Upper lobe of left lung (tissue), 6 donors: ENCODE results near the gene ASIC4. TPM values are rescaled to one million over a fixed set of nuclear protein-coding genes. Genes with fewer than 3 reads are reported as not detected.

Experiments used
- ATAC-seq, 2 donors: fragments of 200-7000 bp; cut with Tn5 transposase; one replicate each; pipeline ENCODE4 v1.9.1; 2022; ENCODE audit warnings: mild to moderate bottlenecking in 2 of 2, moderate library complexity in 2 of 2; ENCODE audit not compliant: low FRiP score in 2 of 2
- DNase-seq, 2 donors: peaks; one replicate each; pipeline ENCODE4 v3.0.0-alpha.2; 2019 to 2020
- H3K27ac ChIP-seq, 4 donors: fragments of 200-600 bp; sonication (generic); one replicate each; pipeline ENCODE4 v1.5.1; 2016 to 2019
- H3K27me3 ChIP-seq, 4 donors: fragments of 200-600 bp; sonication (generic); one replicate each; pipeline ENCODE4 v1.5.1; 2017 to 2019
- H3K36me3 ChIP-seq, 4 donors: fragments of 200-600 bp; sonication (generic); one replicate each; pipeline ENCODE4 v1.5.1; 2016 to 2019
- H3K4me1 ChIP-seq, 4 donors: fragments of 200-600 bp; sonication (generic); one replicate each; pipeline ENCODE4 v1.5.1; 2018 to 2019
- H3K4me3 ChIP-seq, 4 donors: fragments of 200-600 bp; sonication (generic); one replicate each; pipeline ENCODE4 v1.5.1; 2017 to 2019; ENCODE audit warnings: mild to moderate bottlenecking in 2 of 4, moderate library complexity in 1 of 4
- H3K9me3 ChIP-seq, 4 donors: fragments of 200-600 bp; sonication (generic); one replicate each; pipeline ENCODE4 v1.5.1; 2018 to 2019
- CTCF ChIP-seq, 6 experiments: fragments of 450-650 bp in 4 of 6; fragments of 200-600 bp in 2 of 6; sonication (generic) in 2 of 6; IDR thresholded peaks; one replicate each; pipeline ENCODE4 v1.5.1; 2016 to 2019; ENCODE audit warnings: antibody characterized with exemption in 6 of 6
- EP300 ChIP-seq, 4 donors: sonication (generic); formaldehyde crosslinking; IDR thresholded peaks; one replicate each; pipeline ENCODE4 v1.5.1; 2017; ENCODE audit warnings: antibody characterized with exemption in 4 of 4, control low read depth in 2 of 4
- POLR2A ChIP-seq, 4 donors: fragments of 450-650 bp; IDR thresholded peaks; one replicate each; pipeline ENCODE4 v1.5.1; 2016 to 2017; ENCODE audit warnings: antibody characterized with exemption in 4 of 4, mild to moderate bottlenecking in 2 of 4
- POLR2AphosphoS5 ChIP-seq, 2 donors: sonication (generic); formaldehyde crosslinking; IDR thresholded peaks; one replicate each; pipeline ENCODE4 v1.5.1; 2017; ENCODE audit warnings: antibody characterized with exemption in 2 of 2
- WGBS, 2 donors: methylation state at CpG; one replicate each; pipeline ENCODE4 v1.1.5; 2017 to 2018; 5-methylcytosine and 5-hydroxymethylcytosine counted together
- total RNA-seq, 6 donors: library from RNA; depleted of rRNA in 4 of 6; stranded (reverse); fragments of >200 nt in 4 of 6; gene quantifications; one replicate each; pipeline versions ENCODE4 v1.1.0 to v1.2.1, GENCODE V29; 2016 to 2021
- donor health status: DM: no; HTN: no; CAD: no; lungs with moderate emphysema.
- donor health status: DM: no; HTN: yes; CAD: no; lungs with severe emphysema.

ASIC4 gene
- total RNA-seq, 6 donors from 2014 or later: 0.20 to 0.34 (median 0.29) TPM; not detected in 3

- DNase-seq (no peak), ATAC-seq (no peak)
- Histone ChIP-seq H3K36me3 (no peaks in the 10 kb centered on the region), H3K9me3 (no peaks in the 10 kb centered on the region), H3K27ac (no peak overlapping the region), H3K4me1 (peaks cover 22 to 33% (median 24%) of the 10 kb centered on the region in 4 donors), H3K4me3 (no peak overlapping the region), H3K27me3 (peaks cover 0 to 52% (median 25%) of the 10 kb centered on the region in 4 donors)
- 24 to 25% methylated on average over 12 to 16 of the region's 16 CpGs for WGBS, 2 donors
- no peak for TF ChIP-seq EP300 (IDR thresholded peaks at IDR 0.05)
- TF ChIP-seq POLR2A (IDR thresholded peaks at IDR 0.05): no peak
- no peak for TF ChIP-seq POLR2AphosphoS5 (IDR thresholded peaks at IDR 0.05)
- TF ChIP-seq CTCF (IDR thresholded peaks at IDR 0.05): no peak
These were observed 1.6 kb upstream of the ASIC4 start for GRCh38 chr2:219512524-219513216.

- ATAC-seq: no peak
- TF ChIP-seq POLR2A (IDR thresholded peaks at IDR 0.05): no peak
- Histone ChIP-seq H3K9me3 (no peaks in the 10 kb centered on the region), H3K27ac (no peak overlapping the region), H3K4me1 (peaks cover 22 to 29% (median 24%) of the 10 kb centered on the region in 4 donors), H3K27me3 (peaks cover 0 to 51% (median 25%) of the 10 kb centered on the region in 4 donors), H3K36me3 (no peaks in the 10 kb centered on the region), H3K4me3 (no peak overlapping the region)
- DNase-seq: no peak
- WGBS, 2 donors: 2 to 21% methylated on average over 3 to 4 of the region's 4 CpGs
These were observed 495 bp upstream of the ASIC4 start for GRCh38 chr2:219513787-219514186.

- no peak overlapping the region for H3K27ac ChIP-seq
- ATAC-seq: no peak
- 73 to 75% methylated on average over 4 to 21 of the region's 21 CpGs for WGBS, 2 donors
These were observed 554 bp downstream of the ASIC4 start for GRCh38 chr2:219514836-219515235.

GRCh38 chr2:219515874-219516629 is 1.8 kb downstream of the ASIC4 start:
- H3K36me3 ChIP-seq: no peaks in the 10 kb centered on the region
- DNase-seq: no peak
- H3K4me3 ChIP-seq: no peak overlapping the region
- no peak for TF ChIP-seq POLR2A (IDR thresholded peaks at IDR 0.05)
- TF ChIP-seq CTCF (IDR thresholded peaks at IDR 0.05): no peak
- TF ChIP-seq EP300 (IDR thresholded peaks at IDR 0.05): no peak
- no peak for TF ChIP-seq POLR2AphosphoS5 (IDR thresholded peaks at IDR 0.05)
- H3K4me1 ChIP-seq: peaks cover 7 to 10% (median 8%) of the 10 kb centered on the region in 4 donors
- H3K27ac ChIP-seq: no peak overlapping the region
- no peaks in the 10 kb centered on the region for H3K9me3 ChIP-seq
- no peak for ATAC-seq
- WGBS, 2 donors: 62 to 66% methylated on average over 13 to 17 of the region's 17 CpGs
- H3K27me3 ChIP-seq: peaks cover 0 to 39% (median 17%) of the 10 kb centered on the region in 4 donors

More at GRCh38 chr2:219514836-219515235, 554 bp downstream of the ASIC4 start:
- H3K4me3 ChIP-seq: no peak overlapping the region
- H3K27me3 ChIP-seq: peaks cover 0 to 45% (median 23%) of the 10 kb centered on the region in 4 donors
- H3K9me3 ChIP-seq: no peaks in the 10 kb centered on the region
- DNase-seq: no peak
- no peaks in the 10 kb centered on the region for H3K36me3 ChIP-seq
- H3K4me1 ChIP-seq: peaks cover 11 to 19% (median 16%) of the 10 kb centered on the region in 4 donors
- no peak for TF ChIP-seq CTCF (IDR thresholded peaks at IDR 0.05)

GRCh38 chr2:219516888-219517287 is 2.6 kb downstream of the ASIC4 start:
- no peak for ATAC-seq
- H3K27ac ChIP-seq: no peak overlapping the region
- no peak for TF ChIP-seq EP300 (IDR thresholded peaks at IDR 0.05)
- no peak for TF ChIP-seq POLR2AphosphoS5 (IDR thresholded peaks at IDR 0.05)
- TF ChIP-seq CTCF (IDR thresholded peaks at IDR 0.05): no peak
- TF ChIP-seq POLR2A (IDR thresholded peaks at IDR 0.05): no peak
- no peaks in the 10 kb centered on the region for H3K36me3 ChIP-seq
- WGBS, 2 donors: 36 to 52% methylated on average over 7 of the region's 7 CpGs
- peaks cover 7 to 10% (median 8%) of the 10 kb centered on the region in 4 donors for H3K4me1 ChIP-seq
- H3K4me3 ChIP-seq: no peak overlapping the region
- DNase-seq: no peak
- no peaks in the 10 kb centered on the region for H3K9me3 ChIP-seq
- H3K27me3 ChIP-seq: peaks cover 0 to 36% (median 17%) of the 10 kb centered on the region in 4 donors
